NCI-H1092 treated with DMSO at 0.1 percent for 48 hours (cell line): ENCODE results near the gene ALG11.
A peak's percentile ranks its signal among the peaks of the same experiment; 100 is the strongest.

Source experiments
- DNase-seq: peaks from one replicate; lab custom pipeline; 2025; lab: John Stamatoyannopoulos, UW

ALG11 gene

DNA sequence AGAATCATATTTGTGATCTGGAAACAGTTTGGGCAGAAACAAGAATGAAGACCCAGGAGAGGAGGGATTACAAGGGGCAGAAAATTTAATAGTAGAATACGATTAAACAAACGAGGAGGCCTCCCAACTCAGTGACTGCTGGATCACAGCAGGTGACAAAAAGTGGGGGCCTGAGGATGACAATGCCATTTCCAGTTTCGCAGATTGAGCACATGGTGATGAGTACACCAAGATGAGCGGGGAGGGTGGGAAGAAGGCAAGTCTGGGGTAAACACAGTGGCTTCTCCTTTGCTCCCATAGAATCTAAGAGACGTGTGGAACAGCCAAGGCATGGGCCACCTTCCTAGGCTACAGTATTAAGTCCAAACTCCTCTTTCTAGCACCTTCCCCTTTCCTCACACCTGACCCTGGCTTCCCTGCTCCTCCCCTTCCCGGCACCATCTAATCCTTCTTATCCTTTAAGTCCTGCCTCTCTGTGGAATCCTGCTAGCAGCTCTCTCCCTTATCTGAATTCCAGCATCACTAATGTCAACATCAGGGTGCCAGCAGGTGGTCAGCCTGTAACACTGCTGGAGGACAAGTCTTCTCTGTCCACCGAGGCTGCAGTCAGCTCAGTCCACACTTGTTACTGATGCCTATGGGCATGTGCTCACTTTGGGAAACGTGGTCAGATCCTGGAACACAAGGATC is 14.4 kb upstream of the ALG11 start:
- DNase-seq = no peak

- no peak for DNase-seq
Observed at GRCh38 chr13:51998723-51999509, 13.3 kb upstream of the ALG11 start.

GRCh38 chr13:51999510-51999911 is 12.7 kb upstream of the ALG11 start:
- DNase-seq = no peak

DNA sequence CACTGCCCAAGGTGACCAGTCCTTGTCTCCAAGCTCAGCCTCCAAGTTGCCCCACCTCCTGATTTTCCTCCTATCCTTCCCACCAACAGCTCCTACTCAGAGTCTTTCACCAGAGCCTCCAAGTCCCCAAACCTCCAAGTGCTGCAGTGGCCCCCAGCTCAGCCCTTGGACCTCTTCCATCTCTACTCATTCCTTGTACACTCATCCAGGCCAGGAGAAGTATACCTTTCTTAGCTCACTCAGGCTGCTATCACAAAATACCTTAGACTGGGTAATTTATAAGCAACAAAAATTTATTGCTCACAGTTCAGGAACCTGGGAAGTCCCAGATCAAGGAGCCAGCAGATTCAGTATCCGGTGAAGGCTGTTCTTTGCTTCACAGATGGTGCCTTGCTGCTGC is 12.3 kb upstream of the ALG11 start:
- no peak for DNase-seq

- peak; percentile 57 for DNase-seq
Observed at GRCh38 chr13:52001120-52001731, 11.0 kb upstream of the ALG11 start.

DNA sequence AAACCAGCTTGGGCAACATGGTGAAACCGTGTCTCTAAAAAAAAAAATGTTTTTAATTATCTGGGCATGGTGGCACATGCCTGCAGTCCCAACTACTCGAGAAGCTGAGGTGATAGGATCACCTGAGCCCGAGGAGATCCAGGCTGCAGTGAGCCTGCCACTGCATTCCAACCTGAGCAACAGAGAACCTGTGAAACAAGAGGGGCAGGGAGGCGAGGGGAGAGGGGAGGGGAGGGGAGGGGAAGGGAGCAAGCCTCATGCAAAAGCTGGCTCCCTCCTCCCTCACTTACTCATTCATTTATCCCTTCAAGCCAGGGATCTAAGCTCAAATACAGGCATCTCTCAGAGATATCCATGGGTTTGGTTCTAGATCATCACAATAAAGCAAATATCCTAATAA is 9.8 kb upstream of the ALG11 start:
- DNase-seq = no peak

DNA sequence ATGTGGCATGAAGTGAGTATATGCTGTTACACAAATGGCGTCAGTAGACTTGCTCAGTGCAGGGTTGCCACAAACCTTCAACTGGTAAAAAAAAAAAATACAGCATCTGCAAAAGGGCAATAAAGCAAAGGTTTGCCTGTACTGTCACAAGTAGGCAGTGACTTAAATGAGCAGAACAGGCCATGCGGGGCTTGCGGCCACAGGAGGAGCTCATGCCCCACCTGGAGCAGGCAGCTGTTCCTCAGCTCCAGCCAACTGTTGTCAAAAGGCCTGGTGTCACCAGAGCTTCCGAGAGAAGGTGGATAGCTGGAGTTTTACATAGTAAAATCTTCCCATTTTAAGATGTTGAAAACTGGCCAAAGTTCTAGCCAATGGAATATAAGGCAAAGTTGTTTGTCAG is 8.7 kb upstream of the ALG11 start:
- DNase-seq = no peak

DNA sequence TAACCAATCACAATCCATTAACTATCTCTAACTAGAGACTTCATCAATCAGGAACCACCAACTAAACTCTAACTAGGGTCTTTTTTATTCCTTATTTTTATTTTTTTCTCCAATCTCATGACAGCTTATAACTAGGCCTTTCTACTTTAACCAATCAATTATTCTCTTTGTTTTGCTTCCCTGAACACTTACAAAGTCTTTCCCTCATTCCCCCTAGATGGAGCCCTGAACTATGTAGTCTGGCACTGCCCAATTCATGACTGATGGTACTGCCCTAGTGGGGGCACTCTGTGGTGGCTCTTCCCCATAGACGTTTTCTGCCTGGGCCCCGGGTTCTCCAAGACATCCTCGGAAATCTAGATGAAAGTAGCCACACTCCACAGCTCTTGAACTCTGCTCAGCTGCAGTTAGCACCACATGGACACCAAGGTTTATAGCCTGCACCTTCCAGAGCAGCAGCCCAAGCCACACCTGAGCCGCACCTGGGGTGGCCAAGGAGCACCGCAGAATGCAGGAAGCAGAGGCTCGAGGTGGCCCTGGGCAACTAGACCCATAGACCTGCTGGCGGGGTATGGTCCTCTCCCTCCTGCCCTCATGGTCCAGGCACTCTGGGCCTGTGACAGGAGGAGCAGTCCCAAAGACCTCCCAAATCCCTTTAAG is 7.6 kb upstream of the ALG11 start:
- DNase-seq = no peak

DNA sequence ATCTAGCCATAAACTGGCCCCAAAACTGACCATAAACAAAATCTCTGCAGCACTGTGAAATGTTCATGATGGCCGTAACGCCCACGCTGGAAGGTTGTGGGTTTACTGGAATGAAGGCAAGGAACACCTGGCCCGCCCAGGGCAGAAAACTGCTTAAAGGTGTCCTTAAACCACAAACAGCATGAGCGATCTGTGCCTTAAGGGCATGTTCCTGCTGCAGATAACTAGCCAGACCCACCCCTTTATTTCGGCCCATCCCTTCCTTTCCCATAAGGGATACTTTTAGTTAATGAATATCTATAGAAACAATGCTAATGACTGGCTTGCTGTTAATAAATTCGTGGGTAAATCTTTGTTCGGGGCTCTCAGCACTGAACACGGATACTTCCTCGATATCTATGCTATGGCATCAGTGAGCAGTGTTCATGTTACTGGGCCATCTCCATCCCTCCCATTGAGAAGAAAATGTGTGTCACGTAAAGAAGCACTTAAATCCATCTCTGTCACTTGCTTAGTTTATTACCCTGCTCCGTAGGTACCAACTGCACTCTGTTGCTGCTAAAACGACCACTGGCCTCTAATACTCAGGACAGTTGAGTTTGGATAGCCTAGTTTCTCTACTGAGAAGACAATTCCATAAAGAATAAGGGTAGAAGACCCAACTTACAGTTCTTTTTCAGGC is 6.2 kb upstream of the ALG11 start:
- no peak for DNase-seq

- DNase-seq = no peak
Observed at GRCh38 chr13:52006523-52007245, 5.5 kb upstream of the ALG11 start.

- DNase-seq = no peak
Observed at GRCh38 chr13:52009946-52010345, 2.3 kb upstream of the ALG11 start.

- DNase-seq = no peak
Observed at GRCh38 chr13:52010890-52011631, 1.1 kb upstream of the ALG11 start, which contains the start of gene ATP7B. ATP7B (minus strand) TSS chr13:52011450; CDS start chr13:52011337, 113 bp downstream.

- DNase-seq = no peak
Observed at GRCh38 chr13:52012512-52012836, 276 bp downstream of the ALG11 start.

GRCh38 chr13:52016296-52016695 is 4.1 kb downstream of the ALG11 start:
- no peak for DNase-seq

DNA sequence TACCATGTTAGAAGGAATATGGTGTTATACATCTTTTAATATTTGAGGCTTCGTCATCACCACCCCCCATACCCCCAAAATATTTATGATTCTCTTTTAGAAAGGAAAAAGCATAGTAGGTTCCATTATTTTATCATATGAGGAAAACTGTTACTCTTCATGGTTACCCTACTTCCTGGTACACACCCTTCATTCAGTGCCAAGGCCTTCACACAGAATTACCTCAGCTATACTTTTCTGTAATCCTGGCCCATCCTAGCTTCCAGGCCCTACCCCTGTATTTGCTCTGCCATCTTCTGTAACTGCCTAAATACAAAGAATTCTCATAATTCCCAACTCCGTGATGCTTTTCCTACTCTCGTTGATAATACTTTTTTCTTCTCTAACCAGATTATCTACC is 8.0 kb downstream of the ALG11 start:
- no peak for DNase-seq

- DNase-seq = no peak
Observed at GRCh38 chr13:52022356-52022755, 10.2 kb downstream of the ALG11 start.

GRCh38 chr13:52024481-52024880 is 12.3 kb downstream of the ALG11 start, which contains the start of gene UTP14C:
UTP14C (plus strand) TSS chr13:52024691; CDS start chr13:52028805, 4,114 bp downstream.
- DNase-seq = no peak

- DNase-seq = no peak
Observed at GRCh38 chr13:52025475-52026245, 13.5 kb downstream of the ALG11 start.

DNA sequence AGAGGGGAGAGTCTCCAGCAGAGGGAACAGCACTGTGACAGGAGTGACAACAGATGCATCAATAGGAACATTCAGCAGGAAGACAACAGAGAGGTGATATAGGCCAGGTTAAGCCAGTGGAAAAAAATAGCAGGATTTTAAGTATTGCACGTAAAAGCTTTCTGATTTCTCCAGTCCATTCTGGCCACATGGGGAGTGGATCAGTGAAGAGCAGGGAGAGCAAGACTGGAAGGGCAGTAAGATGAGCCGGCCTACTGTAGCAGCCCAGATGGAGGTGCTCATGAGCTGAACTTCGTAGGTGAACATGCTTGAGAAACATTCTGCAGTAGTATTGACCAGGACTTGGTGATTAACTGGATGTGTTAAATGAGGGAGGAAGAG is 14.0 kb downstream of the ALG11 start:
- DNase-seq = no peak

GRCh38 chr13:52027832-52028231 is 15.6 kb downstream of the ALG11 start:
- DNase-seq = no peak
